ENCODE measurements around the gene CAMKMT. TPM values are rescaled to one million over a fixed set of nuclear protein-coding genes. Genes with fewer than 3 reads are reported as not detected.

The CAMKMT gene
- 7.1 and 7.6 TPM in 2 replicates for total RNA-seq

GRCh38 chr2:44361330-44362206 lies at the start of gene CAMKMT, which contains the start of gene PREPL:
CAMKMT (plus strand) TSS chr2:44361947.
PREPL (minus strand) TSS chr2:44361494; CDS start chr2:44346342, 15,152 bp downstream.

Other genes starting within 250 kb of the CAMKMT start
- 35.1 and 40.6 TPM in 2 replicates for gene PPM1B, start 193.1 kb upstream of the CAMKMT start, total RNA-seq
- not detected in 2 replicates for gene SLC3A1, start 86.5 kb upstream of the CAMKMT start, total RNA-seq
- gene PREPL, start 453 bp upstream of the CAMKMT start, total RNA-seq = 41.3 and 64.0 TPM in 2 replicates

Measured in uterine smooth muscle cell (primary cell).